Muscle of leg (tissue), 11 donors: ENCODE results near the gene PHYH. TPM values are rescaled to one million over a fixed set of nuclear protein-coding genes. Genes with fewer than 3 reads are reported as not detected.

Source experiments
- DNase-seq: peaks from one replicate; pipeline ENCODE4 v3.0.0; 2013
- H3K27ac ChIP-seq: one replicate; pipeline ENCODE4 v1.5.1; 2013; ENCODE audit warnings: mild to moderate bottlenecking, low read length, control low read depth
- H3K27me3 ChIP-seq: one replicate; pipeline ENCODE4 v1.6.1; 2013; ENCODE audit warnings: low read length; ENCODE audit not compliant: control insufficient read depth, insufficient read depth
- H3K36me3 ChIP-seq: one replicate; pipeline ENCODE4 v1.6.1; 2013; ENCODE audit warnings: low read length; ENCODE audit not compliant: control insufficient read depth, insufficient read depth
- H3K4me1 ChIP-seq: one replicate; pipeline ENCODE4 v1.6.1; 2013; ENCODE audit warnings: low read length; ENCODE audit not compliant: control insufficient read depth, insufficient read depth
- H3K4me3 ChIP-seq: one replicate; pipeline ENCODE4 v1.5.1; 2013; ENCODE audit warnings: low read length, control low read depth
- H3K9me3 ChIP-seq: replicated peaks from 2 replicates; pipeline ENCODE4 v1.6.1; 2013; ENCODE audit warnings: low read depth, low read length; ENCODE audit not compliant: control insufficient read depth
- WGBS: methylation state at CpG from one replicate; pipeline ENCODE4 v1.1.5; 2013; ENCODE audit warnings: missing lambda C conversion rate; ENCODE audit not compliant: insufficient coverage; 5-methylcytosine and 5-hydroxymethylcytosine counted together
- polyA plus RNA-seq, 8 donors: library from polyadenylated mRNA; unstranded; fragments of 120-200 nt; gene quantifications; one replicate each; pipeline versions ENCODE4 v1.2.1 to v1.2.3, GENCODE V29; 2013; ENCODE audit warnings: inconsistent platforms in 1 of 8, low replicate concordance in 1 of 8; ENCODE audit not compliant: insufficient read length in 8 of 8, insufficient read depth in 1 of 8
- total RNA-seq: library from RNA; stranded (reverse); fragments of 120-200 nt; gene quantifications from one replicate; pipeline ENCODE4 v1.2.4, GENCODE V29; 2013

Gene PHYH
- total and polyA plus RNA-seq, 9 donors, result 28.4 to 43.2 (median 34.6) TPM

GRCh38 chr10:13233358-13233757, 66.5 kb downstream of the PHYH start:
- Histone ChIP-seq H3K27ac (no peak overlapping the region), H3K9me3 (no peaks in the 10 kb centered on the region), H3K27me3 (peaks cover 3% of the 10 kb centered on the region), H3K4me3 (no peak overlapping the region), H3K36me3 (no peaks in the 10 kb centered on the region), H3K4me1 (no peaks in the 10 kb centered on the region)
- WGBS, result 45% methylated on average over 8 of the region's 14 CpGs
- DNase-seq, result no peak

GRCh38 chr10:13231808-13232207, 68.1 kb downstream of the PHYH start:
- no peak overlapping the region for H3K27ac ChIP-seq
- peaks cover 3% of the 10 kb centered on the region for H3K27me3 ChIP-seq
- no peaks in the 10 kb centered on the region for H3K4me1 ChIP-seq
- WGBS, result 79% methylated on average over 4 of the region's 6 CpGs
- H3K36me3 ChIP-seq, result no peaks in the 10 kb centered on the region
- H3K4me3 ChIP-seq, result no peak overlapping the region
- DNase-seq, result no peak
- H3K9me3 ChIP-seq, result no peaks in the 10 kb centered on the region

- peak; percentile 12 for DNase-seq
- Histone ChIP-seq H3K36me3 (no peaks in the 10 kb centered on the region), H3K4me3 (no peak overlapping the region), H3K9me3 (no peaks in the 10 kb centered on the region), H3K27me3 (peaks cover 3% of the 10 kb centered on the region), H3K27ac (no peak overlapping the region), H3K4me1 (no peaks in the 10 kb centered on the region)
- WGBS, result 33% methylated on average over 1 of the region's 9 CpGs
Observed at GRCh38 chr10:13231190-13231589, 68.7 kb downstream of the PHYH start.

Other genes with a start within 250 kb of the PHYH start
- gene OPTN, start 199.9 kb downstream of the PHYH start, total RNA-seq, result 19.7 TPM
- 10 to 100 TPM; 23.3 to 34.6 (median 28.4) TPM for gene OPTN, start 199.9 kb downstream of the PHYH start, polyA plus RNA-seq
- 5.1 TPM for gene MCM10, start 138.5 kb downstream of the PHYH start, total RNA-seq
- gene MCM10, start 138.5 kb downstream of the PHYH start, polyA plus RNA-seq, result 1 to 10 TPM; 4.5 to 7.5 (median 5.3) TPM
- gene UCMA, start 65.7 kb downstream of the PHYH start, total RNA-seq, result 2.6 TPM
- 1 to 10 TPM in 4 of 8 donors, under 1 TPM in 4; 0.31 to 2.8 (median 0.85) TPM for gene UCMA, start 65.7 kb downstream of the PHYH start, polyA plus RNA-seq
- gene SEPHS1, start 48.2 kb upstream of the PHYH start, total RNA-seq, result 40.1 TPM
- gene SEPHS1, start 48.2 kb upstream of the PHYH start, polyA plus RNA-seq, result 10 to 100 TPM; 51.8 to 76.0 (median 62.7) TPM
- gene BEND7, start 228.9 kb upstream of the PHYH start, total RNA-seq, result 5.6 TPM
- 1 to 10 TPM; 5.0 to 7.3 (median 6.2) TPM for gene BEND7, start 228.9 kb upstream of the PHYH start, polyA plus RNA-seq